Liver (tissue), 9 donors: ENCODE measurements around the gene SLC24A4. TPM values are rescaled to one million over a fixed set of nuclear protein-coding genes. Genes with fewer than 3 reads are reported as not detected.

ENCODE experiments used
- DNase-seq: peaks from one replicate; pipeline ENCODE4 v3.0.0-alpha.2; 2017; ENCODE audit warnings: low spot score
- H3K27ac ChIP-seq, 2 donors: one replicate each; pipeline ENCODE4 v1.7.0; 2013; ENCODE audit warnings: inconsistent platforms in 2 of 2, low read length in 2 of 2, control low read depth in 1 of 2, low read depth in 1 of 2, mild to moderate bottlenecking in 1 of 2
- H3K27me3 ChIP-seq, 4 donors: one replicate each; pipeline versions ENCODE4 v1.6.1 to v1.7.0; 2013; ENCODE audit warnings: low read length in 3 of 4, inconsistent platforms in 1 of 4, mild to moderate bottlenecking in 1 of 4, moderate library complexity in 1 of 4; ENCODE audit not compliant: control insufficient read depth in 4 of 4, insufficient read depth in 4 of 4
- H3K36me3 ChIP-seq, 4 donors: one replicate each; pipeline versions ENCODE4 v1.6.1 to v1.7.0; 2013; ENCODE audit warnings: low read length in 3 of 4, mild to moderate bottlenecking in 3 of 4, low read depth in 1 of 4, moderate library complexity in 1 of 4; ENCODE audit not compliant: control insufficient read depth in 4 of 4, insufficient read depth in 3 of 4
- H3K4me1 ChIP-seq, 4 donors: one replicate each; pipeline versions ENCODE4 v1.6.1 to v1.7.0; 2013; ENCODE audit warnings: low read length in 3 of 4, mild to moderate bottlenecking in 3 of 4, moderate library complexity in 1 of 4; ENCODE audit not compliant: control insufficient read depth in 4 of 4, insufficient read depth in 4 of 4
- H3K4me3 ChIP-seq, 3 donors: one replicate each; pipeline versions ENCODE4 v1.6.1 to v1.7.0; 2013; ENCODE audit warnings: low read length in 3 of 3, control low read depth in 1 of 3, low read depth in 1 of 3, mild to moderate bottlenecking in 1 of 3
- H3K9ac ChIP-seq, 2 donors: one replicate each; pipeline ENCODE4 v1.7.0; 2013; ENCODE audit warnings: low read length in 2 of 2, mild to moderate bottlenecking in 2 of 2, moderate library complexity in 2 of 2, control low read depth in 1 of 2, low read depth in 1 of 2
- H3K9me3 ChIP-seq, 4 donors: one replicate each; pipeline versions ENCODE4 v1.6.1 to v1.7.0; 2013; ENCODE audit warnings: low read length in 3 of 4; ENCODE audit not compliant: control insufficient read depth in 4 of 4
- EGR1 ChIP-seq, 2 donors: IDR thresholded peaks; 2 replicates each; pipeline ENCODE4 v1.6.1; 2016 to 2018; ENCODE audit warnings: antibody characterized with exemption in 2 of 2, low read depth in 2 of 2
- FOXA1 ChIP-seq: IDR thresholded peaks from 2 replicates; pipeline ENCODE4 v1.6.1; 2016; ENCODE audit warnings: antibody characterized with exemption
- FOXA2 ChIP-seq: IDR thresholded peaks from 2 replicates; pipeline ENCODE4 v1.6.1; 2016; ENCODE audit warnings: antibody characterized with exemption
- GABPA ChIP-seq, 2 donors: IDR thresholded peaks in 1 of 2; conservative IDR thresholded peaks in 1 of 2; 2 replicates each; pipeline ENCODE4 v1.6.1; 2016; ENCODE audit warnings: antibody characterized with exemption in 2 of 2, mild to moderate bottlenecking in 1 of 2, moderate library complexity in 1 of 2
- HNF4A ChIP-seq, 2 donors: conservative IDR thresholded peaks; 2 replicates each; pipeline ENCODE4 v1.6.1; 2016; ENCODE audit warnings: antibody characterized with exemption in 2 of 2, mild to moderate bottlenecking in 2 of 2
- HNF4G ChIP-seq: IDR thresholded peaks from 2 replicates; pipeline ENCODE4 v1.6.1; 2016; ENCODE audit warnings: antibody characterized with exemption
- JUND ChIP-seq, 2 donors: IDR thresholded peaks; 2 replicates each; pipeline ENCODE4 v1.6.1; 2016; ENCODE audit warnings: antibody characterized with exemption in 2 of 2
- NR2F2 ChIP-seq: IDR thresholded peaks from 2 replicates; pipeline ENCODE4 v1.6.1; 2016; ENCODE audit warnings: antibody characterized with exemption
- RAD21 ChIP-seq, 2 donors: IDR thresholded peaks; 2 replicates each; pipeline ENCODE4 v1.6.1; 2016; ENCODE audit warnings: antibody characterized with exemption in 2 of 2, mild to moderate bottlenecking in 2 of 2
- RXRA ChIP-seq, 2 donors: IDR thresholded peaks; 2 replicates each; pipeline ENCODE4 v1.6.1; 2017 to 2018; ENCODE audit warnings: antibody characterized with exemption in 2 of 2, mild to moderate bottlenecking in 1 of 2
- SP1 ChIP-seq: IDR thresholded peaks from 2 replicates; pipeline ENCODE4 v1.6.1; 2018; ENCODE audit warnings: antibody characterized with exemption, mild to moderate bottlenecking
- TAF1 ChIP-seq: conservative IDR thresholded peaks from 2 replicates; pipeline ENCODE4 v1.6.1; 2016; ENCODE audit warnings: antibody characterized with exemption, mild to moderate bottlenecking
- YY1 ChIP-seq: IDR thresholded peaks from 2 replicates; pipeline ENCODE4 v1.6.1; 2016; ENCODE audit warnings: antibody characterized with exemption, mild to moderate bottlenecking
- WGBS: extraction: QIAGEN DNeasy Blood & Tissue Kit; methylation state at CpG from one replicate; pipeline ENCODE4 v1.1.7; 2013; 5-methylcytosine and 5-hydroxymethylcytosine counted together
- polyA plus RNA-seq, 2 donors: library from polyadenylated mRNA; stranded (reverse) in 1 of 2; unstranded in 1 of 2; fragments of 200-250 nt in 1 of 2; fragments of >200 nt in 1 of 2; fragmentation: Nextera tagmentation in 1 of 2; extraction: Ambion mirVana in 1 of 2; gene quantifications; one replicate each; pipeline versions ENCODE4 v1.2.1 to v1.2.3, GENCODE V29; 2013 to 2015
- total RNA-seq, 2 donors: library from RNA; depleted of rRNA; stranded (reverse); fragments of >200 nt; gene quantifications; one replicate each; pipeline ENCODE4 v1.2.3, GENCODE V29; 2014
- TF ChIP-seq, protein P1 (sequence below): IDR thresholded peaks from 2 replicates; pipeline ENCODE4 v1.6.1; 2016; ENCODE audit warnings: antibody characterized with exemption
- TF ChIP-seq, protein P2 (sequence below): IDR thresholded peaks from 2 replicates; pipeline ENCODE4 v1.6.1; 2016; ENCODE audit warnings: antibody characterized with exemption
- TF ChIP-seq, protein P3 (sequence below): fragments of 150-350 bp; IDR thresholded peaks from 2 replicates; pipeline ENCODE4 v1.5.1; 2017; ENCODE audit warnings: improper control_type of control experiment, low read depth, low read length; ENCODE audit not compliant: missing input control
- TF ChIP-seq, protein P4 (sequence below): IDR thresholded peaks from 2 replicates; pipeline ENCODE4 v1.6.1; 2016; ENCODE audit warnings: antibody characterized with exemption, mild to moderate bottlenecking
- TF ChIP-seq, protein P5 (sequence below): IDR thresholded peaks from 2 replicates; pipeline ENCODE4 v1.6.1; 2016; ENCODE audit warnings: antibody characterized with exemption
- donor health status: healthy.
- donor health status: healthy.
- donor health status: healthy.
- donor health status: healthy.
- donor health status: healthy.

SLC24A4 gene
- total and polyA plus RNA-seq, 4 donors = 0.06 to 0.23 (median 0.12) TPM

DNA sequence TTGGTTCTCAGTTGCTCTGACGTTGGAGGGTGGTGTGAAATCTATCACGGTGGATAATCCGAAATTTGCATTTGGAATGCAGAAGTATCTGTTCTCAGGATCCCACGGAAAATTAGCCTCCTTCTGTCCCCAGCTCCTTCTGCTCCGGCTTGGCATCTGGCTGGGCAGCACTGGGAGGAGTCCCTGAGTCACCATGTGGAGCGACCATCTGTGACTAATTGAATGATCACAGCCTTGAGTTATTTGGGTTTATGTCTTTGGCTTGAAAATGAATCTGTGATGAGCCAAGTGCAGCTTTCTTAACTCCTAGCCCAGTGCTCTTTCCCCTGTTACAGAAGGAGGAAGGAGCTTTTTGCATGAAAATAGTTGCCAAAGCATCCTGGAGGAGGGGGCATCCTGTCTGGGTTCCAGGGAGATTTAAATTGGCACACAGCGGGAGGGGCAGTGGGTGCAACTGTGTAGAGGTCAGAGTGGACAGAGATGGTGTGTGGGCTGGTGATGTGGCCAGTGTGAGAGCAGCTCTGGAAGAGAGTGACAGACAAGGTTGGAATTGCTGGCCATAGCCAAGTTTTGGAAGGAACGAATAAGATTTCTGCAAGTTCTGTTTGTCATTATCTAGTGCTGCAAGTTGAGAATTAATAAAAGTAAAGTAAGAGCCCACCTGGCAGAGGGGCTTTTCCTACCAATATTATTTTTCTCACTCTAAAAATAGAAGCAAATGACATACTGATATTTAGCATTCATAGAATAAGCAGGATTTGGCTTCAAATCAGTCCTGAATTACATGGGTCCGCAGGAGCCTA lies 74.4 kb downstream of the SLC24A4 start:
- 56% methylated on average over 9 of the region's 9 CpGs for WGBS
- Histone ChIP-seq H3K27ac (no peak overlapping the region), H3K36me3 (no peaks in the 10 kb centered on the region), H3K9ac (no peak overlapping the region), H3K4me1 (no peaks in the 10 kb centered on the region), H3K9me3 (no peaks in the 10 kb centered on the region), H3K27me3 (peaks cover 0 to 3% (median 0%) of the 10 kb centered on the region in 4 donors), H3K4me3 (no peak overlapping the region)
- no peak for DNase-seq
- TF ChIP-seq SP1 = no peak
- TF ChIP-seq RAD21 (IDR thresholded peaks at IDR 0.05) = no peak
- TF ChIP-seq GABPA (IDR thresholded peaks at IDR 0.05 in 1 of 2, conservative IDR thresholded peaks at IDR 0.05 in 1 of 2) = no peak
- TF ChIP-seq NR2F2 = no peak
- TF ChIP-seq RXRA (IDR thresholded peaks at IDR 0.05) = no peak
- TF ChIP-seq, protein P1, sequence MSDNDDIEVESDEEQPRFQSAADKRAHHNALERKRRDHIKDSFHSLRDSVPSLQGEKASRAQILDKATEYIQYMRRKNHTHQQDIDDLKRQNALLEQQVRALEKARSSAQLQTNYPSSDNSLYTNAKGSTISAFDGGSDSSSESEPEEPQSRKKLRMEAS = no peak
- no peak for TF ChIP-seq EGR1 (IDR thresholded peaks at IDR 0.05; ENCODE audit: low read depth in 2 of 2)
- TF ChIP-seq, protein P2, sequence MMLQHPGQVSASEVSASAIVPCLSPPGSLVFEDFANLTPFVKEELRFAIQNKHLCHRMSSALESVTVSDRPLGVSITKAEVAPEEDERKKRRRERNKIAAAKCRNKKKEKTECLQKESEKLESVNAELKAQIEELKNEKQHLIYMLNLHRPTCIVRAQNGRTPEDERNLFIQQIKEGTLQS = no peak
- no peak for TF ChIP-seq FOXA1
- no peak for TF ChIP-seq HNF4A (conservative IDR thresholded peaks at IDR 0.05)
- TF ChIP-seq, protein P3, sequence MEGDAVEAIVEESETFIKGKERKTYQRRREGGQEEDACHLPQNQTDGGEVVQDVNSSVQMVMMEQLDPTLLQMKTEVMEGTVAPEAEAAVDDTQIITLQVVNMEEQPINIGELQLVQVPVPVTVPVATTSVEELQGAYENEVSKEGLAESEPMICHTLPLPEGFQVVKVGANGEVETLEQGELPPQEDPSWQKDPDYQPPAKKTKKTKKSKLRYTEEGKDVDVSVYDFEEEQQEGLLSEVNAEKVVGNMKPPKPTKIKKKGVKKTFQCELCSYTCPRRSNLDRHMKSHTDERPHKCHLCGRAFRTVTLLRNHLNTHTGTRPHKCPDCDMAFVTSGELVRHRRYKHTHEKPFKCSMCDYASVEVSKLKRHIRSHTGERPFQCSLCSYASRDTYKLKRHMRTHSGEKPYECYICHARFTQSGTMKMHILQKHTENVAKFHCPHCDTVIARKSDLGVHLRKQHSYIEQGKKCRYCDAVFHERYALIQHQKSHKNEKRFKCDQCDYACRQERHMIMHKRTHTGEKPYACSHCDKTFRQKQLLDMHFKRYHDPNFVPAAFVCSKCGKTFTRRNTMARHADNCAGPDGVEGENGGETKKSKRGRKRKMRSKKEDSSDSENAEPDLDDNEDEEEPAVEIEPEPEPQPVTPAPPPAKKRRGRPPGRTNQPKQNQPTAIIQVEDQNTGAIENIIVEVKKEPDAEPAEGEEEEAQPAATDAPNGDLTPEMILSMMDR = no peak
- TF ChIP-seq, protein P4, sequence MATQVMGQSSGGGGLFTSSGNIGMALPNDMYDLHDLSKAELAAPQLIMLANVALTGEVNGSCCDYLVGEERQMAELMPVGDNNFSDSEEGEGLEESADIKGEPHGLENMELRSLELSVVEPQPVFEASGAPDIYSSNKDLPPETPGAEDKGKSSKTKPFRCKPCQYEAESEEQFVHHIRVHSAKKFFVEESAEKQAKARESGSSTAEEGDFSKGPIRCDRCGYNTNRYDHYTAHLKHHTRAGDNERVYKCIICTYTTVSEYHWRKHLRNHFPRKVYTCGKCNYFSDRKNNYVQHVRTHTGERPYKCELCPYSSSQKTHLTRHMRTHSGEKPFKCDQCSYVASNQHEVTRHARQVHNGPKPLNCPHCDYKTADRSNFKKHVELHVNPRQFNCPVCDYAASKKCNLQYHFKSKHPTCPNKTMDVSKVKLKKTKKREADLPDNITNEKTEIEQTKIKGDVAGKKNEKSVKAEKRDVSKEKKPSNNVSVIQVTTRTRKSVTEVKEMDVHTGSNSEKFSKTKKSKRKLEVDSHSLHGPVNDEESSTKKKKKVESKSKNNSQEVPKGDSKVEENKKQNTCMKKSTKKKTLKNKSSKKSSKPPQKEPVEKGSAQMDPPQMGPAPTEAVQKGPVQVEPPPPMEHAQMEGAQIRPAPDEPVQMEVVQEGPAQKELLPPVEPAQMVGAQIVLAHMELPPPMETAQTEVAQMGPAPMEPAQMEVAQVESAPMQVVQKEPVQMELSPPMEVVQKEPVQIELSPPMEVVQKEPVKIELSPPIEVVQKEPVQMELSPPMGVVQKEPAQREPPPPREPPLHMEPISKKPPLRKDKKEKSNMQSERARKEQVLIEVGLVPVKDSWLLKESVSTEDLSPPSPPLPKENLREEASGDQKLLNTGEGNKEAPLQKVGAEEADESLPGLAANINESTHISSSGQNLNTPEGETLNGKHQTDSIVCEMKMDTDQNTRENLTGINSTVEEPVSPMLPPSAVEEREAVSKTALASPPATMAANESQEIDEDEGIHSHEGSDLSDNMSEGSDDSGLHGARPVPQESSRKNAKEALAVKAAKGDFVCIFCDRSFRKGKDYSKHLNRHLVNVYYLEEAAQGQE = no peak
- TF ChIP-seq JUND (IDR thresholded peaks at IDR 0.05) = no peak
- TF ChIP-seq FOXA2 = no peak
- TF ChIP-seq HNF4G = no peak
- TF ChIP-seq, protein P5, sequence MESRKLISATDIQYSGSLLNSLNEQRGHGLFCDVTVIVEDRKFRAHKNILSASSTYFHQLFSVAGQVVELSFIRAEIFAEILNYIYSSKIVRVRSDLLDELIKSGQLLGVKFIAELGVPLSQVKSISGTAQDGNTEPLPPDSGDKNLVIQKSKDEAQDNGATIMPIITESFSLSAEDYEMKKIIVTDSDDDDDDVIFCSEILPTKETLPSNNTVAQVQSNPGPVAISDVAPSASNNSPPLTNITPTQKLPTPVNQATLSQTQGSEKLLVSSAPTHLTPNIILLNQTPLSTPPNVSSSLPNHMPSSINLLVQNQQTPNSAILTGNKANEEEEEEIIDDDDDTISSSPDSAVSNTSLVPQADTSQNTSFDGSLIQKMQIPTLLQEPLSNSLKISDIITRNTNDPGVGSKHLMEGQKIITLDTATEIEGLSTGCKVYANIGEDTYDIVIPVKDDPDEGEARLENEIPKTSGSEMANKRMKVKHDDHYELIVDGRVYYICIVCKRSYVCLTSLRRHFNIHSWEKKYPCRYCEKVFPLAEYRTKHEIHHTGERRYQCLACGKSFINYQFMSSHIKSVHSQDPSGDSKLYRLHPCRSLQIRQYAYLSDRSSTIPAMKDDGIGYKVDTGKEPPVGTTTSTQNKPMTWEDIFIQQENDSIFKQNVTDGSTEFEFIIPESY = no peak
- TF ChIP-seq YY1 = no peak
- no peak for TF ChIP-seq TAF1
